GM12878 (cell line): ENCODE data around the gene SUSD2.

Experiments used
- CHD2 ChIP-seq: IDR thresholded peaks from 2 replicates; pipeline ENCODE4 v1.6.1; 2011; ENCODE audit warnings: low read depth, low read length, improper control_type of control experiment, borderline replicate concordance
- CREB1 ChIP-seq: IDR thresholded peaks from 2 replicates; pipeline ENCODE4 v1.6.1; 2012; ENCODE audit warnings: low read depth, mild to moderate bottlenecking, inconsistent platforms
- CTCF ChIP-seq, 3 experiments: IDR thresholded peaks in 2 of 3; conservative IDR thresholded peaks in 1 of 3; 2 replicates each; pipeline ENCODE4 v1.5.1; 2011; ENCODE audit warnings: low read depth in 3 of 3, low read length in 3 of 3, mild to moderate bottlenecking in 3 of 3, control low read depth in 2 of 3, moderate library complexity in 2 of 3, inconsistent platforms in 1 of 3, mixed read lengths in 1 of 3; ENCODE audit not compliant: control insufficient read depth in 2 of 3, insufficient read depth in 1 of 3; ENCODE audit errors: extremely low read depth in 1 of 3
- MTA2 ChIP-seq: fragments of 450-650 bp; IDR thresholded peaks from 2 replicates; pipeline ENCODE4 v1.6.1; 2016; ENCODE audit warnings: low read depth, mild to moderate bottlenecking, moderate library complexity
- MXI1 ChIP-seq: fragments of 150-350 bp; IDR thresholded peaks from 2 replicates; pipeline ENCODE4 v1.6.1; 2011; ENCODE audit warnings: low read depth, mild to moderate bottlenecking, inconsistent platforms, low read length, improper control_type of control experiment
- NR2C2 ChIP-seq: IDR thresholded peaks from 2 replicates; pipeline ENCODE4 v1.6.1; 2011; ENCODE audit warnings: borderline replicate concordance, low read depth; ENCODE audit not compliant: control insufficient read depth, insufficient read length
- SMAD1 ChIP-seq: fragments of 450-650 bp; IDR thresholded peaks from 2 replicates; pipeline ENCODE4 v1.6.1; 2018; ENCODE audit warnings: mild to moderate bottlenecking, low read depth; ENCODE audit not compliant: partially characterized antibody
- STAT3 ChIP-seq: IDR thresholded peaks from 2 replicates; pipeline ENCODE4 v1.6.1; 2011; ENCODE audit warnings: low read depth, low read length, improper control_type of control experiment
- USF2 ChIP-seq: IDR thresholded peaks from 2 replicates; pipeline ENCODE4 v1.6.1; 2011; ENCODE audit warnings: low read depth, low read length, improper control_type of control experiment, borderline replicate concordance
- YY1 ChIP-seq: IDR thresholded peaks from 2 replicates; pipeline ENCODE4 v1.6.1; 2011; ENCODE audit warnings: low read depth, mild to moderate bottlenecking, low read length
- ZBTB4 ChIP-seq: fragments of 450-650 bp; formaldehyde crosslinking; IDR thresholded peaks from 2 replicates; pipeline ENCODE4 v1.4.0; 2022; ENCODE audit warnings: mild to moderate bottlenecking, moderate library complexity
- ZNF384 ChIP-seq: IDR thresholded peaks from 2 replicates; pipeline ENCODE4 v1.6.1; 2012; ENCODE audit warnings: low read depth, mild to moderate bottlenecking, low read length, improper control_type of control experiment, borderline replicate concordance
- ZZZ3 ChIP-seq: IDR thresholded peaks from 2 replicates; pipeline ENCODE4 v1.6.1; 2011; ENCODE audit warnings: low read depth; ENCODE audit not compliant: control insufficient read depth, insufficient read length

- no peak for TF ChIP-seq MXI1
- no peak for TF ChIP-seq CREB1
- no peak for TF ChIP-seq ZBTB4 (CRISPR knock-in tag)
- no peak for TF ChIP-seq STAT3
- no peak for TF ChIP-seq SMAD1
- no peak for TF ChIP-seq YY1
- no peak for TF ChIP-seq CHD2
- no peak for TF ChIP-seq CTCF (IDR thresholded peaks at IDR 0.05 in 2 of 3, conservative IDR thresholded peaks at IDR 0.05 in 1 of 3; ENCODE audit: control insufficient read depth in 2 of 3, extremely low read depth in 1 of 3, insufficient read depth in 1 of 3, low read depth in 3 of 3, low read length in 3 of 3)
- TF ChIP-seq ZZZ3: no peak
- TF ChIP-seq MTA2: no peak
- no peak for TF ChIP-seq ZNF384
- TF ChIP-seq NR2C2: no peak
- TF ChIP-seq USF2: no peak
Measured at GRCh38 chr22:24225044-24225601, 43.8 kb downstream of the SUSD2 start.
